ENCODE data around the gene ATP2B1. TPM values are rescaled to one million over a fixed set of nuclear protein-coding genes. Genes with fewer than 3 reads are reported as not detected.

The ATP2B1 gene
- polyA plus RNA-seq, 3 donors from 2014 or later = 15.6 to 29.5 (median 17.8) TPM

- peaks cover 0 to 2% (median 0%) of the 10 kb centered on the region in 3 donors for H3K27me3 Mint-ChIP-seq (ENCODE audit: low read depth in 3 of 3)
- peak; percentile 56 to 67 (median 59) for DNase-seq
- H3K4me1 Mint-ChIP-seq = peaks cover 6 to 17% of the 10 kb centered on the region in 2 donors
- H3K36me3 Mint-ChIP-seq = no peaks in the 10 kb centered on the region
- H3K9me3 Mint-ChIP-seq = no peaks in the 10 kb centered on the region
- peak overlapping the region in 2 of 6 donors; percentile 9 to 17 for H3K27ac Mint-ChIP-seq
- no peak overlapping the region for H3K4me3 Mint-ChIP-seq
Observed at GRCh38 chr12:89542912-89543592, 165.6 kb downstream of the ATP2B1 start.

- Mint-ChIP-seq H3K27me3 (ENCODE audit: low read depth in 3 of 3) (peaks cover 0 to 2% (median 0%) of the 10 kb centered on the region in 3 donors), H3K36me3 (no peaks in the 10 kb centered on the region), H3K4me1 (peaks cover 6 to 17% of the 10 kb centered on the region in 2 donors), H3K4me3 (no peak overlapping the region), H3K9me3 (no peaks in the 10 kb centered on the region), H3K27ac (peak overlapping the region in 2 of 6 donors; percentile 2 to 18)
- no peak for DNase-seq
Observed at GRCh38 chr12:89542236-89542635, 166.4 kb downstream of the ATP2B1 start.

- Mint-ChIP-seq H3K4me1 (peaks cover 6 to 17% of the 10 kb centered on the region in 2 donors), H3K27ac (peak overlapping the region in 1 of 6 donors; percentile 81), H3K9me3 (no peaks in the 10 kb centered on the region), H3K36me3 (no peaks in the 10 kb centered on the region), H3K27me3 (ENCODE audit: low read depth in 3 of 3) (peaks cover 0 to 2% (median 0%) of the 10 kb centered on the region in 3 donors), H3K4me3 (no peak overlapping the region)
- DNase-seq = no peak
Observed at GRCh38 chr12:89540586-89540985, 168.1 kb downstream of the ATP2B1 start.

- peaks cover 4 to 11% of the 10 kb centered on the region in 2 donors for H3K4me1 Mint-ChIP-seq
- no peak overlapping the region for H3K4me3 Mint-ChIP-seq
- no peak overlapping the region for H3K27ac Mint-ChIP-seq
- no peaks in the 10 kb centered on the region for H3K36me3 Mint-ChIP-seq
- no peak for DNase-seq
- peaks cover 0 to 2% (median 0%) of the 10 kb centered on the region in 3 donors for H3K27me3 Mint-ChIP-seq (ENCODE audit: low read depth in 3 of 3)
- no peaks in the 10 kb centered on the region for H3K9me3 Mint-ChIP-seq
Observed at GRCh38 chr12:89539426-89540223, 169.0 kb downstream of the ATP2B1 start.

GRCh38 chr12:89538897-89539296 is 169.7 kb downstream of the ATP2B1 start:
- Mint-ChIP-seq H3K27ac (peak overlapping the region in 1 of 6 donors; percentile 40), H3K27me3 (ENCODE audit: low read depth in 3 of 3) (peaks cover 0 to 6% (median 0%) of the 10 kb centered on the region in 3 donors), H3K36me3 (peaks cover 0 to 4% (median 3%) of the 10 kb centered on the region in 3 donors), H3K4me1 (peaks cover 6 to 18% of the 10 kb centered on the region in 2 donors), H3K9me3 (no peaks in the 10 kb centered on the region), H3K4me3 (no peak overlapping the region)
- no peak for DNase-seq

Other genes starting within 250 kb of the ATP2B1 start
- gene GALNT4, start 184.0 kb downstream of the ATP2B1 start, polyA plus RNA-seq = 1 to 10 TPM; 3.4 to 9.7 (median 3.6) TPM
- 10 to 100 TPM; 57.0 to 85.1 (median 57.9) TPM for gene POC1B, start 182.8 kb downstream of the ATP2B1 start, polyA plus RNA-seq